GM12892 (cell line): ENCODE data around the gene TPRG1.

Experiments
- POLR2A ChIP-seq: IDR thresholded peaks from 2 replicates; pipeline ENCODE4 v1.6.1; 2011; ENCODE audit warnings: low read depth, low read length, control low read depth
- POLR2AphosphoS5 ChIP-seq: IDR thresholded peaks from 2 replicates; pipeline ENCODE4 v1.6.1; 2011; ENCODE audit warnings: low read depth, low read length, control low read depth
- TAF1 ChIP-seq: IDR thresholded peaks from 2 replicates; pipeline ENCODE4 v1.6.1; 2011; ENCODE audit warnings: low read depth, mild to moderate bottlenecking, control low read depth, low read length, borderline replicate concordance

- no peak for TF ChIP-seq POLR2AphosphoS5
- no peak for TF ChIP-seq POLR2A
- no peak for TF ChIP-seq TAF1
These were observed 181.7 kb downstream of the TPRG1 start for GRCh38 chr3:189353318-189353965.
